OCI-M2 (cell line): Measurements from ENCODE around the gene CLDN22.

Experiments used
- DNase-seq: peaks from one replicate; lab custom pipeline; 2025; ENCODE audit not compliant: unreplicated experiment; lab: John Stamatoyannopoulos, UW

The CLDN22 gene

GRCh38 chr4:183320211-183321059 lies at the start of gene CLDN22:
Gene CLDN22 (minus strand): TSS chr4:183320276. CDS start chr4:183320218, 58 bp downstream.
- DNase-seq: no peak

- no peak for DNase-seq
These were observed 49.0 kb upstream of the CLDN22 start for GRCh38 chr4:183369073-183369472.

GRCh38 chr4:183366206-183366835 lies 46.2 kb upstream of the CLDN22 start:
- DNase-seq: no peak

GRCh38 chr4:183364025-183364424 lies 43.9 kb upstream of the CLDN22 start:
- no peak for DNase-seq

GRCh38 chr4:183362916-183363542 lies 43.0 kb upstream of the CLDN22 start:
- no peak for DNase-seq

- DNase-seq: no peak
These were observed 42.0 kb upstream of the CLDN22 start for GRCh38 chr4:183362036-183362435.

GRCh38 chr4:183360161-183360919 lies 40.3 kb upstream of the CLDN22 start:
- no peak for DNase-seq

- DNase-seq: no peak
These were observed 38.2 kb upstream of the CLDN22 start for GRCh38 chr4:183358215-183358755.

- no peak for DNase-seq
These were observed 37.0 kb upstream of the CLDN22 start for GRCh38 chr4:183356931-183357675.

- no peak for DNase-seq
These were observed 36.2 kb upstream of the CLDN22 start for GRCh38 chr4:183356173-183356830.

- no peak for DNase-seq
These were observed 35.3 kb upstream of the CLDN22 start for GRCh38 chr4:183355405-183355804.

- DNase-seq: no peak
These were observed 34.1 kb upstream of the CLDN22 start for GRCh38 chr4:183354219-183354618.

GRCh38 chr4:183353557-183353956 lies 33.5 kb upstream of the CLDN22 start:
- no peak for DNase-seq

GRCh38 chr4:183352546-183352945 lies 32.5 kb upstream of the CLDN22 start:
- DNase-seq: no peak

- no peak for DNase-seq
These were observed 30.4 kb upstream of the CLDN22 start for GRCh38 chr4:183350317-183351071.

- DNase-seq: no peak
These were observed 29.6 kb upstream of the CLDN22 start for GRCh38 chr4:183349673-183350072.

- DNase-seq: no peak
These were observed 28.9 kb upstream of the CLDN22 start for GRCh38 chr4:183348706-183349659.

GRCh38 chr4:183348136-183348535 lies 28.1 kb upstream of the CLDN22 start:
- no peak for DNase-seq
